D721Med (cell line): ENCODE results near the gene SMC6.

ENCODE experiments used
- DNase-seq: peaks from one replicate; pipeline ENCODE4 v3.0.0; 2011; ENCODE audit warnings: low spot score; ENCODE audit not compliant: insufficient read length
- FAIRE-seq: peaks from 2 replicates; lab custom pipeline; 2011; peaks lifted over from hg19 to GRCh38; lab: Jason Lieb, UNC
- TF ChIP-seq, protein P1 (sequence below): IDR thresholded peaks from 2 replicates; pipeline ENCODE4 v1.5.1; 2012; ENCODE audit warnings: mild to moderate bottlenecking, control low read depth; ENCODE audit not compliant: insufficient read depth; ENCODE audit errors: missing control alignments

SMC6 gene

DNA sequence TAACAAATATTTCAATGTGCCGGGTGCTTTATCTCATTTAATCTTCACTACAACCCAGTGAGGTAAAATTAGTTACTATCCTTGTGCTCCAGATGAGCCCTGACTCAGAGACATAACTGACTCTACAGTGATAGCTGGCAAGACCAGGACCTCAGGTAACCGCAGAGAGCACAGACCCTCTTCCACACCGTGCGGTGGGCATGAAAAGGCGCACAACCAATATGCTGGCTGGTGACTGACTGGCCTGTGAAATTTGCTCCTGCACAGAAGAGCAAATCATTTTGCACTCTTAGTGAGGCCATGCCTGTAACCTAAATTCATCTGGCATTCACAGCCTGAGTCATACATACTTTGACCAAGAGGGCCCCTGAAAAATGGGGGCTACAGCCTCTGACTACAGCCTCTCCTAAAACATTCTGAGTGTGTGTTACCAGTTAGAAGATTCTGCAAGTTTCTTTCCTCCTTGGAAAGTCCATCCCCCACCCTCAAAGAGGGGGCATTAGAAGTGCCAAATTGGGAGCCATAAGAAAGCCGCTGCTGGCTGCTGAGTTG is 40.3 kb upstream of the SMC6 start:
- TF ChIP-seq, protein P1, sequence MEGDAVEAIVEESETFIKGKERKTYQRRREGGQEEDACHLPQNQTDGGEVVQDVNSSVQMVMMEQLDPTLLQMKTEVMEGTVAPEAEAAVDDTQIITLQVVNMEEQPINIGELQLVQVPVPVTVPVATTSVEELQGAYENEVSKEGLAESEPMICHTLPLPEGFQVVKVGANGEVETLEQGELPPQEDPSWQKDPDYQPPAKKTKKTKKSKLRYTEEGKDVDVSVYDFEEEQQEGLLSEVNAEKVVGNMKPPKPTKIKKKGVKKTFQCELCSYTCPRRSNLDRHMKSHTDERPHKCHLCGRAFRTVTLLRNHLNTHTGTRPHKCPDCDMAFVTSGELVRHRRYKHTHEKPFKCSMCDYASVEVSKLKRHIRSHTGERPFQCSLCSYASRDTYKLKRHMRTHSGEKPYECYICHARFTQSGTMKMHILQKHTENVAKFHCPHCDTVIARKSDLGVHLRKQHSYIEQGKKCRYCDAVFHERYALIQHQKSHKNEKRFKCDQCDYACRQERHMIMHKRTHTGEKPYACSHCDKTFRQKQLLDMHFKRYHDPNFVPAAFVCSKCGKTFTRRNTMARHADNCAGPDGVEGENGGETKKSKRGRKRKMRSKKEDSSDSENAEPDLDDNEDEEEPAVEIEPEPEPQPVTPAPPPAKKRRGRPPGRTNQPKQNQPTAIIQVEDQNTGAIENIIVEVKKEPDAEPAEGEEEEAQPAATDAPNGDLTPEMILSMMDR = no peak
- DNase-seq (no peak), FAIRE-seq (no peak)

- TF ChIP-seq, protein P1 = no peak
- no peak for FAIRE-seq
- no peak for DNase-seq
Measured at GRCh38 chr2:17793296-17793695, 39.7 kb upstream of the SMC6 start.

DNA sequence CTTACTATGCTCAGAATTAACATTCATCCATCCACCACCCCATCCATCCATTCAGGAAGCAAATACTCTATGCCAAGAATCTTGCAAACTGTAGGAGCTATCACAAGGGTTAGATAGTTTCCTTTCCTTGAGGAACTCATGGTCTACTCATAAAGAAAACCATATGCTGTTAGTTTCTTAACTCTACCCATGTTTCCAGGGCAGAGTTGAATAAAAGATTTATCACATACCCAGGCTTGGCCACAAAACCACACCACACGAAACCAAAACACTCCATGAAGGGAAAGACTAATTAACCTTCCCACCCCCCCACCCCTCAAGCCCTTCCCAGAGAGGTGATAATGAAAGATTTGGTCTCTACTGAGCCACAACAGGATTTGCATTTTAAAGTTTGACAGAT is 38.9 kb upstream of the SMC6 start:
- TF ChIP-seq, protein P1 = no peak
- no peak for FAIRE-seq
- no peak for DNase-seq

DNA sequence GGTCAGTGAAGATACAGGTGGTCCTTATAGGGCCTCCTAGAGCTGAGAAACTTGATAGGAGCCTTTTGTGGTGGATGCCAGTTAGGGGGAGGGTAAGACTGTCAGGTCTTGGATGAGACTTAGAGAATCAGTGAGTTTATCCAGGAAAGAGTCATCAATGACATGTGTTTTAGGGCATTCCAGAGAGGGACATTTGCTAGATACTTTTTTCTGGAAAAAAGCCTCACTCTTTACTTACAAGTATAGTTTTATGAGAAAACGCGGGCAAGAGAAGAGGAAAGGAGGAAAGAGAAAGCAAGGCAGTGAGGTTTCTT is 38.2 kb upstream of the SMC6 start:
- TF ChIP-seq, protein P1 = no peak
- no peak for DNase-seq
- FAIRE-seq = no peak

GRCh38 chr2:17791121-17791816 is 37.7 kb upstream of the SMC6 start:
- FAIRE-seq (no peak), DNase-seq (no peak)
- TF ChIP-seq, protein P1 = no peak

DNA sequence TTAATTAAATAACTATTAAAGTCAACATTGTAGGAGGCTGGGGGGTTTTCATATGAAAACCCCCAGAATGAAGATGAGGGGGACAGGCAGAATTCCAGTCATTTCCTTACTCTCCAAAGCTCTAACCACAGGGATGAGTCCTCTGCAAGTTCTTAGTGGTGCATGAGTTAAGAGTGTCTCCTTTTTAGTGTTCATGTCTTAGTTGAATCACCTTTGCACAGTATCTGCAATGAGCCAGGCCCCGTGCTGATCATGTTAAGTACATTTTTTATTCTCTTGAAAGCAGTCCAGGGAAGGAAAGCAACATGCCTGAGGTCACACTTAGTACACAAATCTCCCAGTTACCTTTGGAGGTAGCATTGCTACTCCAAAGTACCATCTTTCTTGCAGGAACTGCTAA is 36.9 kb upstream of the SMC6 start:
- DNase-seq (no peak), FAIRE-seq (no peak)
- TF ChIP-seq, protein P1 = no peak

DNA sequence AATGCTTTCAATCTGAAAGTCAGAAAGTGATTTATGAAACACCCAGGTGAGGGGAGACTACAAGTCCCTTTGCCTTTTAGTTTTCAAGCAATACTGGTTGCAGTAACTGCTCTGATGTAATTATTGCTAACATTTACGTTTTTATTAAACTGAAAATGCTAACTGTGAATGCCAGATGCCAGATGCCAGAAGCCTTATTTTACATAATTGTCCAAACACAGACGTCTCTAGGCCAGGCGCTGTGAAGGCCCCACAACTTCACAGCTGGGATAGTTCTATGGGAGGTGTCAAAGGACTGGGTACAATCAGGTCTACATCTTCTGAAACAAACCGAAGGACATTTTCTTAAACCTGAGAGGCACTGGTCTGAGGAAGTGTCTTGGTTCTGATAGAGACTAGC is 35.2 kb upstream of the SMC6 start:
- TF ChIP-seq, protein P1 = no peak
- DNase-seq (no peak), FAIRE-seq (no peak)
